GM12878 (cell line): ENCODE results near the gene RUFY2. TPM values are rescaled to one million over a fixed set of nuclear protein-coding genes. Genes with fewer than 3 reads are reported as not detected.

Experiments used
- ATAC-seq: fragments of 200-7000 bp; cut with Tn5 transposase; 3 replicates; pipeline ENCODE4 v1.9.1; 2020; ENCODE audit warnings: mild to moderate bottlenecking, moderate library complexity
- BruUV-seq: library from RNA; stranded (reverse); fragments of 400-500 nt; replicated peaks from 2 replicates; lab custom pipeline; 2021; lab: Mats Ljungman, UMichigan
- CTCF ChIA-PET: fragments of 300-600 bp; sonication (Branson Sonifier 250); formaldehyde crosslinking; extraction: SDS; loops from one replicate; lab custom pipeline; 2021; ENCODE audit warnings: inconsistent platforms; lab: Yijun Ruan, JAX
- POLR2A ChIA-PET: fragments of 350-600 bp; formaldehyde crosslinking; extraction: SDS; loops from one replicate; lab custom pipeline; 2021; ENCODE audit warnings: inconsistent platforms; lab: Charles Lee
- RAD21 ChIA-PET: fragments of 300-600 bp; sonication (Branson Sonifier 250); formaldehyde crosslinking; loops from one replicate; lab custom pipeline; 2023; ENCODE audit warnings: antibody characterized with exemption; ENCODE audit not compliant: unreplicated experiment; lab: Charles Lee
- SMC1A ChIA-PET: fragments of 300-600 bp; sonication (Branson Sonifier 250); formaldehyde crosslinking; loops from one replicate; lab custom pipeline; 2023; ENCODE audit not compliant: unreplicated experiment, uncharacterized antibody; lab: Charles Lee
- DNase-seq: peaks from one replicate; pipeline ENCODE4 v3.0.0-alpha.2; 2011; ENCODE audit warnings: low read depth, low spot score
- FAIRE-seq: peaks from 3 replicates; lab custom pipeline; 2011; peaks lifted over from hg19 to GRCh38; lab: Jason Lieb, UNC
- H2AFZ ChIP-seq: 2 replicates; pipeline ENCODE4 v1.6.0; 2011; ENCODE audit warnings: low read depth, low read length, control low read depth; ENCODE audit not compliant: control insufficient read depth
- H3K27ac ChIP-seq: 2 replicates; pipeline ENCODE4 v1.5.1; 2011; ENCODE audit warnings: control low read depth; ENCODE audit not compliant: control insufficient read depth, insufficient read depth
- H3K27me3 ChIP-seq, 2 experiments: replicated peaks in 1 of 2; 2 replicates each; pipeline versions ENCODE4 v1.6.0 to v1.6.1; 2011; ENCODE audit warnings: low read length in 1 of 2; ENCODE audit not compliant: control insufficient read depth in 2 of 2, insufficient read depth in 2 of 2
- H3K36me3 ChIP-seq, 2 experiments: 2 replicates each; pipeline ENCODE4 v1.5.1; 2011; ENCODE audit warnings: low read length in 1 of 2; ENCODE audit not compliant: control insufficient read depth in 2 of 2, insufficient read depth in 2 of 2
- H3K4me1 ChIP-seq: 2 replicates; pipeline ENCODE4 v1.6.1; 2011; ENCODE audit warnings: mild to moderate bottlenecking, low read length, moderate library complexity, mixed read lengths; ENCODE audit not compliant: control insufficient read depth, insufficient read depth
- H3K4me2 ChIP-seq: 2 replicates; pipeline ENCODE4 v1.6.0; 2011; ENCODE audit warnings: control low read depth; ENCODE audit not compliant: control insufficient read depth, insufficient read depth
- H3K4me3 ChIP-seq: fragments of 200-600 bp; sonication (generic); 2 replicates; pipeline ENCODE4 v1.5.1; 2016
- H3K79me2 ChIP-seq: 2 replicates; pipeline ENCODE4 v1.6.0; 2011; ENCODE audit warnings: low read length; ENCODE audit not compliant: control insufficient read depth, insufficient read depth
- H3K9ac ChIP-seq: 2 replicates; pipeline ENCODE4 v1.8.0; 2011; ENCODE audit warnings: low read length, control low read depth, mixed read lengths; ENCODE audit not compliant: control insufficient read depth, insufficient read depth
- H3K9me3 ChIP-seq: replicated peaks from 3 replicates; pipeline ENCODE4 v1.5.1; 2011; ENCODE audit warnings: mild to moderate bottlenecking, low read length; ENCODE audit not compliant: control insufficient read depth, insufficient read depth
- H4K20me1 ChIP-seq: 2 replicates; pipeline ENCODE4 v1.6.0; 2011; ENCODE audit not compliant: control insufficient read depth, insufficient read depth
- BACH1 ChIP-seq: fragments of 450-650 bp; IDR thresholded peaks from 2 replicates; pipeline ENCODE4 v1.6.1; 2017; ENCODE audit warnings: mild to moderate bottlenecking, borderline replicate concordance
- CHD1 ChIP-seq: IDR thresholded peaks from 2 replicates; pipeline ENCODE4 v1.6.1; 2012; ENCODE audit warnings: low read depth, low read length, improper control_type of control experiment
- CREM ChIP-seq: IDR thresholded peaks from 2 replicates; pipeline ENCODE4 v1.6.1; 2014; ENCODE audit warnings: antibody characterized with exemption, low read depth
- EP300 ChIP-seq, 2 experiments: fragments of 150-350 bp in 1 of 2; IDR thresholded peaks; 2 replicates each; pipeline ENCODE4 v1.6.1; 2011 to 2012; ENCODE audit warnings: low read depth in 2 of 2, low read length in 2 of 2, borderline replicate concordance in 1 of 2, improper control_type of control experiment in 1 of 2, inconsistent platforms in 1 of 2; ENCODE audit not compliant: control insufficient read depth in 1 of 2
- EZH2 ChIP-seq: IDR thresholded peaks from 2 replicates; pipeline ENCODE4 v1.6.1; 2012; ENCODE audit warnings: low read depth, mild to moderate bottlenecking, control low read depth, inconsistent platforms, low read length, borderline replicate concordance; ENCODE audit not compliant: control insufficient read depth
- IKZF2 ChIP-seq, 2 experiments: fragments of 450-650 bp; IDR thresholded peaks; 2 replicates each; pipeline ENCODE4 v1.6.1; 2017; ENCODE audit warnings: mild to moderate bottlenecking in 2 of 2, moderate library complexity in 2 of 2
- KDM1A ChIP-seq: fragments of 200-600 bp; sonication (generic); IDR thresholded peaks from 2 replicates; pipeline ENCODE4 v1.6.1; 2016; ENCODE audit warnings: borderline replicate concordance
- MTA2 ChIP-seq: fragments of 450-650 bp; IDR thresholded peaks from 2 replicates; pipeline ENCODE4 v1.6.1; 2016; ENCODE audit warnings: low read depth, mild to moderate bottlenecking, moderate library complexity
- MTA3 ChIP-seq: IDR thresholded peaks from 2 replicates; pipeline ENCODE4 v1.6.1; 2012; ENCODE audit warnings: low read length, inconsistent platforms, borderline replicate concordance
- RB1 ChIP-seq: fragments of 450-650 bp; formaldehyde crosslinking; IDR thresholded peaks from 2 replicates; pipeline ENCODE4 v1.6.1; 2017; ENCODE audit warnings: mild to moderate bottlenecking, borderline replicate concordance
- RBBP5 ChIP-seq: fragments of 200-600 bp; sonication (generic); conservative IDR thresholded peaks from 2 replicates; pipeline ENCODE4 v1.6.1; 2016
- RCOR1 ChIP-seq: conservative IDR thresholded peaks from 2 replicates; pipeline ENCODE4 v1.6.1; 2012; ENCODE audit warnings: low read depth, low read length, improper control_type of control experiment
- RUNX3 ChIP-seq: IDR thresholded peaks from 2 replicates; pipeline ENCODE4 v1.6.1; 2012; ENCODE audit warnings: low read length, inconsistent platforms
- WGBS: methylation state at CpG from one replicate; pipeline ENCODE4 v1.1.6; 2016; ENCODE audit warnings: low lambda C conversion rate; ENCODE audit not compliant: insufficient replicate concordance, insufficient coverage; ENCODE audit errors: missing lambda C conversion rate; 5-methylcytosine and 5-hydroxymethylcytosine counted together
- in situ Hi-C: fragments of 300-500 bp; cut with MboI; formaldehyde crosslinking; loops from 9 replicates; pipeline ENCODE4 v1.14.3; 2018; ENCODE audit warnings: mixed read lengths
- intact Hi-C: fragments of 100-400 bp; cut with micrococcal nuclease; formaldehyde crosslinking; loops from one replicate; pipeline ENCODE4 v1.14.2; 2022; ENCODE audit not compliant: unreplicated experiment
- polyA plus RNA-seq, 11 experiments: library from polyadenylated mRNA; depleted of rRNA in 4 of 11; unstranded in 6 of 11; stranded (reverse) in 5 of 11; fragments of >200 nt; fragmentation: Nextera tagmentation in 4 of 11; fragmentation: Illumina TruSeq in 1 of 11; extraction: Ambion mirVana in 4 of 11; extraction: Trizol in 1 of 11; gene quantifications; 1 replicate in 1 of 11; 2 replicates in 10 of 11; pipeline versions ENCODE4 v1.2.1 to v1.2.3, GENCODE V29; 2011 to 2016; ENCODE audit warnings: inconsistent platforms in 2 of 11, missing spikeins in 2 of 11, low read depth in 1 of 11
- total RNA-seq, 4 experiments: library from RNA; depleted of rRNA in 3 of 4; stranded (reverse); fragments of >200 nt in 3 of 4; fragmentation: Illumina TruSeq in 1 of 4; extraction: Trizol in 1 of 4; gene quantifications; 2 replicates each; pipeline versions ENCODE4 v1.2.1 to v1.2.3, GENCODE V29; 2013 to 2021
- TF ChIP-seq, protein P1 (sequence below): IDR thresholded peaks from 2 replicates; pipeline ENCODE4 v1.6.1; 2011; ENCODE audit warnings: low read depth, low read length, improper control_type of control experiment, borderline replicate concordance
- TF ChIP-seq, protein P2 (sequence below): fragments of 450-650 bp; IDR thresholded peaks from 2 replicates; pipeline ENCODE4 v1.6.1; 2016; ENCODE audit warnings: mild to moderate bottlenecking
- TF ChIP-seq, protein P3 (sequence below): fragments of 150-350 bp; IDR thresholded peaks from 2 replicates; pipeline ENCODE4 v1.6.1; 2014; ENCODE audit warnings: mild to moderate bottlenecking, low read depth, low read length
- TF ChIP-seq, protein P4 (sequence below): IDR thresholded peaks from 2 replicates; pipeline ENCODE4 v1.6.1; 2012; ENCODE audit warnings: low read depth, low read length, improper control_type of control experiment

Gene RUFY2
- total and polyA plus RNA-seq, 10 of the 15 experiments (the other 5 are each of a cell fraction or from before 2014, with no cell fraction given) = 1.7 to 8.4 (median 5.8) TPM

DNA sequence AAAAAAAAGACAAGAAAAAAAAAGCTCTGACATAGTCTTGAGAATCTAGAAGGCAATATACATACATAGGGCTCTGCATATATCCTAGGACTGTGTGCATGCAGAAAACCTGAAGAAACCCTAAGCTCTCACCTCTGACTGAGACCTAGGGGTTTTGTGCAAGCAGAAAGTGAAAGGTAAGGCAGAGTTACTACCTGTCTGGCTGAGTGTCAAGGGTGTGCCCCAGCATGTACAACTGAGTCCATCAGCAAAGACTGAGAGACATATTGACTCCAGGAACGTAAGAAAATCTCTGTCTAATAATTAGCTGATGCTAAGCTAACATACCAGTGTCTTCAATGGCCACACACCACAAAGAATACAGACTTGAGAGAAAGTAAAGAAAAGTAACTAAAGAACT is 91.5 kb downstream of the RUFY2 start:
- ChIA-PET SMC1A (interaction anchor here (1.5 to 4.9 kb wide), 4 partner anchors 9 to 102 kb away, joined by 5 to 18 read pairs (median 6); no protein-coding TSS in a partner anchor), RAD21 (no interaction called here), CTCF (interaction anchor here (1.0 to 4.1 kb wide), 2 partner anchors 13 to 103 kb away, joined by 4 to 35 read pairs; no protein-coding TSS in a partner anchor), POLR2A (interaction anchor here (0.5 to 3.3 kb wide), 2 partner anchors 12 to 16 kb away, joined by 7 to 37 read pairs; partner anchors contain the start of genes HNRNPH3 and PBLD)
- no peaks in the 10 kb centered on the region for H3K79me2 ChIP-seq
- DNase-seq (no peak), FAIRE-seq (no peak), ATAC-seq (no peak)
- H3K27me3 ChIP-seq = no peaks in the 10 kb centered on the region
- H3K4me1 ChIP-seq = no peaks in the 10 kb centered on the region
- no peak overlapping the region; the same call in 1 of the 2 replicates for H3K27ac ChIP-seq
- no peak overlapping the region for H3K4me2 ChIP-seq
- H3K9ac ChIP-seq = no peak overlapping the region
- no peak overlapping the region for H2AFZ ChIP-seq
- TF ChIP-seq EZH2 (no peak), CREM (no peak), RB1 (no peak), BACH1 (no peak), IKZF2 (IDR thresholded peaks at IDR 0.05) (no peak), RUNX3 (no peak), MTA3 (no peak), KDM1A (no peak), RCOR1 (no peak), RBBP5 (no peak), CHD1 (no peak), EP300 (IDR thresholded peaks at IDR 0.05; ENCODE audit: borderline replicate concordance in 1 of 2, control insufficient read depth in 1 of 2, low read depth in 2 of 2, low read length in 2 of 2) (no peak), MTA2 (no peak)
- TF ChIP-seq, protein P1, sequence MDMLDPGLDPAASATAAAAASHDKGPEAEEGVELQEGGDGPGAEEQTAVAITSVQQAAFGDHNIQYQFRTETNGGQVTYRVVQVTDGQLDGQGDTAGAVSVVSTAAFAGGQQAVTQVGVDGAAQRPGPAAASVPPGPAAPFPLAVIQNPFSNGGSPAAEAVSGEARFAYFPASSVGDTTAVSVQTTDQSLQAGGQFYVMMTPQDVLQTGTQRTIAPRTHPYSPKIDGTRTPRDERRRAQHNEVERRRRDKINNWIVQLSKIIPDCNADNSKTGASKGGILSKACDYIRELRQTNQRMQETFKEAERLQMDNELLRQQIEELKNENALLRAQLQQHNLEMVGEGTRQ = no peak
- TF ChIP-seq, protein P2, sequence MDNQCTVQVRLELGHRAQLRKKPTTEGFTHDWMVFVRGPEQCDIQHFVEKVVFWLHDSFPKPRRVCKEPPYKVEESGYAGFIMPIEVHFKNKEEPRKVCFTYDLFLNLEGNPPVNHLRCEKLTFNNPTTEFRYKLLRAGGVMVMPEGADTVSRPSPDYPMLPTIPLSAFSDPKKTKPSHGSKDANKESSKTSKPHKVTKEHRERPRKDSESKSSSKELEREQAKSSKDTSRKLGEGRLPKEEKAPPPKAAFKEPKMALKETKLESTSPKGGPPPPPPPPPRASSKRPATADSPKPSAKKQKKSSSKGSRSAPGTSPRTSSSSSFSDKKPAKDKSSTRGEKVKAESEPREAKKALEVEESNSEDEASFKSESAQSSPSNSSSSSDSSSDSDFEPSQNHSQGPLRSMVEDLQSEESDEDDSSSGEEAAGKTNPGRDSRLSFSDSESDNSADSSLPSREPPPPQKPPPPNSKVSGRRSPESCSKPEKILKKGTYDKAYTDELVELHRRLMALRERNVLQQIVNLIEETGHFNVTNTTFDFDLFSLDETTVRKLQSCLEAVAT = no peak
- TF ChIP-seq, protein P3, sequence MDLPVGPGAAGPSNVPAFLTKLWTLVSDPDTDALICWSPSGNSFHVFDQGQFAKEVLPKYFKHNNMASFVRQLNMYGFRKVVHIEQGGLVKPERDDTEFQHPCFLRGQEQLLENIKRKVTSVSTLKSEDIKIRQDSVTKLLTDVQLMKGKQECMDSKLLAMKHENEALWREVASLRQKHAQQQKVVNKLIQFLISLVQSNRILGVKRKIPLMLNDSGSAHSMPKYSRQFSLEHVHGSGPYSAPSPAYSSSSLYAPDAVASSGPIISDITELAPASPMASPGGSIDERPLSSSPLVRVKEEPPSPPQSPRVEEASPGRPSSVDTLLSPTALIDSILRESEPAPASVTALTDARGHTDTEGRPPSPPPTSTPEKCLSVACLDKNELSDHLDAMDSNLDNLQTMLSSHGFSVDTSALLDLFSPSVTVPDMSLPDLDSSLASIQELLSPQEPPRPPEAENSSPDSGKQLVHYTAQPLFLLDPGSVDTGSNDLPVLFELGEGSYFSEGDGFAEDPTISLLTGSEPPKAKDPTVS = no peak
- TF ChIP-seq, protein P4, sequence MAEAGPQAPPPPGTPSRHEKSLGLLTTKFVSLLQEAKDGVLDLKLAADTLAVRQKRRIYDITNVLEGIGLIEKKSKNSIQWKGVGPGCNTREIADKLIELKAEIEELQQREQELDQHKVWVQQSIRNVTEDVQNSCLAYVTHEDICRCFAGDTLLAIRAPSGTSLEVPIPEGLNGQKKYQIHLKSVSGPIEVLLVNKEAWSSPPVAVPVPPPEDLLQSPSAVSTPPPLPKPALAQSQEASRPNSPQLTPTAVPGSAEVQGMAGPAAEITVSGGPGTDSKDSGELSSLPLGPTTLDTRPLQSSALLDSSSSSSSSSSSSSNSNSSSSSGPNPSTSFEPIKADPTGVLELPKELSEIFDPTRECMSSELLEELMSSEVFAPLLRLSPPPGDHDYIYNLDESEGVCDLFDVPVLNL = no peak
- BruUV-seq = no TSS peak
- H3K36me3 ChIP-seq = no peaks in the 10 kb centered on the region
- H3K4me3 ChIP-seq = no peak overlapping the region
- in situ Hi-C loops (no loop called here), intact Hi-C loops (no loop called here)
- H3K9me3 ChIP-seq = peaks cover 14% of the 10 kb centered on the region
- no peaks in the 10 kb centered on the region for H4K20me1 ChIP-seq
- 100% methylated on average over 1 of the region's 1 CpG for WGBS
